ENCODE results near the gene CDHR1. TPM values are rescaled to one million over a fixed set of nuclear protein-coding genes. Genes with fewer than 3 reads are reported as not detected.

CDHR1 gene
- total and polyA plus RNA-seq, 2 donors from 2014 or later, result 0.47 to 1.1 TPM

DNA sequence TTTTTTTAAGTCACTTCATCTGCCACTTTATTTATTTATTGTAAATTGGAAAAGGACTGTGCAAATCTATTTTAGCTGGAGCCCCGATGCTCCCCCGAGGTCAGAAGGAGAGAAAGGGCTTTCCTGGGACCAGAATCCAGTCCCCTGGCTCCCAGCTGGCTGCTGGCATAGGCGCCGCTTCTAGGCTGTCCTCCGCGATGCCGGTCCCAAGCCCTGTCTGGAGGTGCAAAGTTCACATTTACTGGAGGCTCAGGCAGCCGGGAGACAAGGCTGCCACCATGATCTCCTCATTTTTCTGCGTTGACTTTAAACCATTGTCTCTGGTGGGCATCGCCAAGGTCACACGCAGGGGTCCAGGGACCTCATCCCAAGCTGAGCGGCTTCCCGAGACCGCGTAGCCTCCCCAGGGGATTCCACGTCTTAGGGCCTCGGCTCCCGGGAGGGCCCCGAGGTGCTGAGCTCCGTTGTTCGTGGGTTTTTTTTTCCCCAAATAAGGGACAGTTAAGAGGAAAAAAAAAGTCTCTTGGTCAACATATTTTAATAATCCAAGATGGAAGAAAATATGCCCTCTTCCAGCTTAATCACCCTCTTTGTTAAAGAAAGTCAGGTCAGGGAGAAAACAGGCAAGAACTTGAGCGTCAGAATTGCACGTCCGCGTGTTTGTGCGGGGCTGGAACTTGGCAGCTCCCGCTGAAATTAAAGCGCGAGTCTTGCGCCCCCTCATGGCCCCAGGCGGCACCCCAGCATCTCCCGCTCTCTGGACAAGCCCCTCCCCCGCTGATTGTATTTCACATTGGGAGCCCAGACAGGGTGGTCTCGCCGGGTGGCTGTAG lies 62.4 kb downstream of the CDHR1 start:
- no peaks in the 10 kb centered on the region for H3K9me3 ChIP-seq (ENCODE audit: control insufficient read depth in 2 of 3, insufficient read depth in 1 of 3, low read length in 3 of 3)
- H3K9ac ChIP-seq (ENCODE audit: low read length in 3 of 3), result no peak overlapping the region
- H3K27me3 ChIP-seq (ENCODE audit: control insufficient read depth, insufficient read depth, low read length), result no peaks in the 10 kb centered on the region
- H3K36me3 ChIP-seq (ENCODE audit: control insufficient read depth in 2 of 3, insufficient read depth in 3 of 3, low read length in 3 of 3), result no peaks in the 10 kb centered on the region
- no peaks in the 10 kb centered on the region for H3K4me1 ChIP-seq (ENCODE audit: control insufficient read depth in 2 of 3, insufficient read depth in 2 of 3, low read depth in 1 of 3, low read length in 3 of 3)
- H3K27ac ChIP-seq (ENCODE audit: low read depth in 2 of 2, low read length in 2 of 2), result no peak overlapping the region
- FAIRE-seq (no peak), DNase-seq (peak in 4 of 5 donors; percentile 53 to 59 (median 57))
- TF ChIP-seq, protein P1, sequence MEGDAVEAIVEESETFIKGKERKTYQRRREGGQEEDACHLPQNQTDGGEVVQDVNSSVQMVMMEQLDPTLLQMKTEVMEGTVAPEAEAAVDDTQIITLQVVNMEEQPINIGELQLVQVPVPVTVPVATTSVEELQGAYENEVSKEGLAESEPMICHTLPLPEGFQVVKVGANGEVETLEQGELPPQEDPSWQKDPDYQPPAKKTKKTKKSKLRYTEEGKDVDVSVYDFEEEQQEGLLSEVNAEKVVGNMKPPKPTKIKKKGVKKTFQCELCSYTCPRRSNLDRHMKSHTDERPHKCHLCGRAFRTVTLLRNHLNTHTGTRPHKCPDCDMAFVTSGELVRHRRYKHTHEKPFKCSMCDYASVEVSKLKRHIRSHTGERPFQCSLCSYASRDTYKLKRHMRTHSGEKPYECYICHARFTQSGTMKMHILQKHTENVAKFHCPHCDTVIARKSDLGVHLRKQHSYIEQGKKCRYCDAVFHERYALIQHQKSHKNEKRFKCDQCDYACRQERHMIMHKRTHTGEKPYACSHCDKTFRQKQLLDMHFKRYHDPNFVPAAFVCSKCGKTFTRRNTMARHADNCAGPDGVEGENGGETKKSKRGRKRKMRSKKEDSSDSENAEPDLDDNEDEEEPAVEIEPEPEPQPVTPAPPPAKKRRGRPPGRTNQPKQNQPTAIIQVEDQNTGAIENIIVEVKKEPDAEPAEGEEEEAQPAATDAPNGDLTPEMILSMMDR (IDR thresholded peaks at IDR 0.05; ENCODE audit: borderline replicate concordance, extremely low read depth, insufficient read depth), result no peak
- H3K4me3 ChIP-seq (ENCODE audit: low read length in 3 of 3), result no peak overlapping the region
- intact Hi-C loops (cut with DNase I), result no loop called here

DNA sequence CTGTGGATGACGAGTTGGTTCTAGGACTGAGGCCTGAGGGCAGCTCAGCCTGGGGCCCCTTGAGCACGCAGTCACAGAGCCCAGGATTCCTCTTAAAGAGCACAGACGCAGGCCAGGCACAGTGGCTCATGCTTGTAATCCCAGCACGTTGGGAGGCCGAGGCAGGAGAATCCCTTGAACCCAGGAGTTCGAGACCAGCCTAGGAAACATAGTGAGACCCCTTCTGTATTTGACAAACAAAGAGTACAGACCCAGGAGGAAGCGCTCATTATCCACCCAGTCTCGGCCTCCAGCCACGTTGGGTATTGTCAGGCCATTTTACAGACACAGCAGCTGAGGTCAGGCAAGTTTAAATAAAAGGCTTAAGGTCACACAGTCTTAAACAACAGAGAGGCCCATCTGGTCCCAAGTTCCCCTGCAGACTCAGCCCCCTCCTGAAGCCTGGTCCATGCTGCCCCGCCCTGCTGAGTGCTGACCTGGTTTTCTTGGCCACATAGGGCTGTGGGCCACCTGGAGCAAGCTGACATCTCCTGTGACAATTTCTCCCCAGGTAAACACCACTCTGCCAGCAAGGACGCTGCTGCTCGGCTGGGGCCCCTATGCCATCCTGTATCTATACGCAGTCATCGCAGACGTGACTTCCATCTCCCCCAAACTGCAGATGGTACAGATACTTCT lies 63.1 kb downstream of the CDHR1 start:
- FAIRE-seq (no peak), DNase-seq (no peak)
- no peak overlapping the region for H3K9ac ChIP-seq (ENCODE audit: low read length in 3 of 3)
- no peaks in the 10 kb centered on the region for H3K9me3 ChIP-seq (ENCODE audit: control insufficient read depth in 2 of 3, insufficient read depth in 1 of 3, low read length in 3 of 3)
- intact Hi-C loops (cut with DNase I), result no loop called here
- no peaks in the 10 kb centered on the region for H3K27me3 ChIP-seq (ENCODE audit: control insufficient read depth, insufficient read depth, low read length)
- H3K4me1 ChIP-seq (ENCODE audit: control insufficient read depth in 2 of 3, insufficient read depth in 2 of 3, low read depth in 1 of 3, low read length in 3 of 3), result no peaks in the 10 kb centered on the region
- no peak overlapping the region for H3K4me3 ChIP-seq (ENCODE audit: low read length in 3 of 3)
- H3K27ac ChIP-seq (ENCODE audit: low read depth in 2 of 2, low read length in 2 of 2), result no peak overlapping the region
- TF ChIP-seq, protein P1 (IDR thresholded peaks at IDR 0.05; ENCODE audit: borderline replicate concordance, extremely low read depth, insufficient read depth), result no peak
- no peaks in the 10 kb centered on the region for H3K36me3 ChIP-seq (ENCODE audit: control insufficient read depth in 2 of 3, insufficient read depth in 3 of 3, low read length in 3 of 3)

DNA sequence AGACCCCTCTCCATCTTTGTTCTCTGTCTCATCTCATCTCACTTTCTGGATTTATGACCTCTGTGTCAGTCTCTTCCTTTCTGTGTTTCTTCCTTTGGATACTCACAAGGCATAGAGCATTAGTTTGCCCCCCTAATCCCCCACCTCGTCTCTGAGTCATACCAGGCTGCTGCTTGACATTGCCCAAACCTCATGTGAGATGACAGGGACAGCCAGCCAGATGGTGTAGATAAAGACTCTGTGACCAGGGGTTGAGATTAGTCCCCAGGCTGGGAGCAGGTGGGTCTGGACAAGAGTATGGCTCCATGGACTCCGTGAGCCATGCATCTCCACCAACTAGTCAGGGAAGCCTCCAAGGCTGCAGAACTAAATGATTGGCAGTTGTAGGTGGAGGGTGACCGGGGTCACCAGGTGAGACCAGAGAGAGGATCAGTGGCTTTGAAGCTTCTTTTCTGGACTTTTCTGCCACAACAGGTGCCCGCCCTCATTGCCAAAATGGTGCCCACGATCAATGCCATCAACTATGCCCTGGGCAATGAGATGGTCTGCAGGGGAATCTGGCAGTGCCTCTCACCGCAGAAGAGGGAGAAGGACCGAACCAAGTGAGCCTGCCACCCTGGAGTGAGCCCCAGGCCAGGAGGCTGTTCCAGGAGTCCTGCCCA lies 63.8 kb downstream of the CDHR1 start:
- no peaks in the 10 kb centered on the region for H3K27me3 ChIP-seq (ENCODE audit: control insufficient read depth, insufficient read depth, low read length)
- DNase-seq (no peak), FAIRE-seq (no peak)
- no peaks in the 10 kb centered on the region for H3K36me3 ChIP-seq (ENCODE audit: control insufficient read depth in 2 of 3, insufficient read depth in 3 of 3, low read length in 3 of 3)
- intact Hi-C loops (cut with DNase I), result no loop called here
- no peaks in the 10 kb centered on the region for H3K9me3 ChIP-seq (ENCODE audit: control insufficient read depth in 2 of 3, insufficient read depth in 1 of 3, low read length in 3 of 3)
- TF ChIP-seq, protein P1 (IDR thresholded peaks at IDR 0.05; ENCODE audit: borderline replicate concordance, extremely low read depth, insufficient read depth), result no peak
- no peak overlapping the region for H3K9ac ChIP-seq (ENCODE audit: low read length in 3 of 3)
- no peaks in the 10 kb centered on the region for H3K4me1 ChIP-seq (ENCODE audit: control insufficient read depth in 2 of 3, insufficient read depth in 2 of 3, low read depth in 1 of 3, low read length in 3 of 3)
- no peak overlapping the region for H3K4me3 ChIP-seq (ENCODE audit: low read length in 3 of 3)
- no peak overlapping the region for H3K27ac ChIP-seq (ENCODE audit: low read depth in 2 of 2, low read length in 2 of 2)

Data from kidney (tissue), 14 donors.